Caco-2 (cell line): ENCODE measurements around the gene IPO9. TPM values are rescaled to one million over a fixed set of nuclear protein-coding genes. Genes with fewer than 3 reads are reported as not detected.

Source experiments
- BruUV-seq: library from RNA; stranded (reverse); fragments of 400-500 nt; replicated peaks from 2 replicates; lab custom pipeline; 2021; lab: Mats Ljungman, UMichigan
- CTCF ChIA-PET: fragments of 300-600 bp; sonication (Branson Sonifier 250); formaldehyde crosslinking; loops from one replicate; lab custom pipeline; 2022; ENCODE audit warnings: antibody characterized with exemption; lab: Charles Lee
- POLR2A ChIA-PET: fragments of 300-600 bp; sonication (Branson Sonifier 250); formaldehyde crosslinking; loops from one replicate; lab custom pipeline; 2022; ENCODE audit warnings: antibody characterized with exemption; lab: Charles Lee
- DNase-seq, 2 experiments: peaks; one replicate each; pipeline versions ENCODE4 v3.0.0 to v3.0.0-alpha.2; 2020 to 2022
- H3K27me3 ChIP-seq: replicated peaks from 2 replicates; pipeline ENCODE4 v1.6.0; 2011; ENCODE audit warnings: low read length; ENCODE audit not compliant: control insufficient read depth, insufficient read depth
- H3K36me3 ChIP-seq: 2 replicates; pipeline ENCODE4 v1.5.1; 2011; ENCODE audit warnings: low read length; ENCODE audit not compliant: control insufficient read depth, insufficient read depth
- H3K4me1 ChIP-seq: fragments of 250-450 bp; sonication (Bioruptor Pico); 2 replicates; pipeline ENCODE4 v1.5.1; 2020; ENCODE audit warnings: mild to moderate bottlenecking
- H3K4me3 ChIP-seq: 2 replicates; pipeline ENCODE4 v1.5.1; 2011; ENCODE audit warnings: low read depth, mild to moderate bottlenecking, control low read depth, low read length
- H3K9me3 ChIP-seq: fragments of 250-450 bp; sonication (Bioruptor Pico); 2 replicates; pipeline ENCODE4 v1.5.1; 2020; ENCODE audit warnings: mild to moderate bottlenecking, moderate library complexity
- H3K27ac Mint-ChIP-seq: one replicate; pipeline ENCODE4 v1.8.0; 2022; ENCODE audit warnings: mixed read lengths; ENCODE audit not compliant: unreplicated experiment
- H3K27me3 Mint-ChIP-seq: one replicate; pipeline ENCODE4 v1.8.0; 2022; ENCODE audit warnings: mixed read lengths; ENCODE audit not compliant: insufficient read depth, unreplicated experiment
- H3K36me3 Mint-ChIP-seq: one replicate; pipeline ENCODE4 v1.8.0; 2022; ENCODE audit warnings: mild to moderate bottlenecking, mixed read lengths; ENCODE audit not compliant: insufficient read depth, unreplicated experiment
- H3K4me1 Mint-ChIP-seq: one replicate; pipeline ENCODE4 v1.8.0; 2022; ENCODE audit warnings: low read depth, mixed read lengths; ENCODE audit not compliant: unreplicated experiment
- H3K4me3 Mint-ChIP-seq: one replicate; pipeline ENCODE4 v1.8.0; 2022; ENCODE audit warnings: mild to moderate bottlenecking, moderate library complexity, mixed read lengths; ENCODE audit not compliant: unreplicated experiment
- H3K9me3 Mint-ChIP-seq: one replicate; pipeline ENCODE4 v1.8.0; 2022; ENCODE audit warnings: mixed read lengths; ENCODE audit not compliant: unreplicated experiment
- CTCF ChIP-seq, 2 experiments: fragments of 200-600 bp in 1 of 2; IDR thresholded peaks; 1 replicate in 1 of 2; 2 replicates in 1 of 2; pipeline versions ENCODE4 v1.5.1 to v1.8.0; 2011 to 2022; ENCODE audit warnings: antibody characterized with exemption in 1 of 2, control low read depth in 1 of 2, inconsistent platforms in 1 of 2, low read depth in 1 of 2, low read length in 1 of 2, mild to moderate bottlenecking in 1 of 2, moderate library complexity in 1 of 2; ENCODE audit not compliant: insufficient read depth in 1 of 2, severe bottlenecking in 1 of 2, unreplicated experiment in 1 of 2
- intact Hi-C: fragments of 100-400 bp; cut with micrococcal nuclease; formaldehyde crosslinking; loops from one replicate; pipeline ENCODE4 v1.10.0; 2022; ENCODE audit not compliant: unreplicated experiment
- total RNA-seq: library from RNA; stranded (reverse); gene quantifications from 2 replicates; pipeline ENCODE4 v1.2.3, GENCODE V29; 2022

Gene IPO9
- total RNA-seq, 1 experiment from 2014 or later = 107 TPM

- no peaks in the 10 kb centered on the region for H3K27me3 ChIP-seq
- ChIA-PET POLR2A (no interaction called here), CTCF (interaction anchor here (0.6 kb wide), 1 partner anchor 99 kb away, joined by 3 read pairs; no protein-coding TSS in a partner anchor)
- peaks cover 11% of the 10 kb centered on the region; the same call in 1 of the 2 replicates for H3K4me1 ChIP-seq
- no TSS peak for BruUV-seq
- no peaks in the 10 kb centered on the region for H3K27me3 Mint-ChIP-seq
- no peaks in the 10 kb centered on the region for H3K9me3 ChIP-seq
- no peaks in the 10 kb centered on the region for H3K36me3 ChIP-seq
- no peaks in the 10 kb centered on the region for H3K9me3 Mint-ChIP-seq
- H3K4me3 ChIP-seq = no peak overlapping the region
- intact Hi-C loops = no loop called here
- H3K4me1 Mint-ChIP-seq = peaks cover 12% of the 10 kb centered on the region
- H3K36me3 Mint-ChIP-seq = peaks cover 13% of the 10 kb centered on the region
- no peak overlapping the region for H3K4me3 Mint-ChIP-seq
- DNase-seq = no peak
- TF ChIP-seq CTCF (IDR thresholded peaks at IDR 0.05; ENCODE audit: insufficient read depth in 1 of 2, low read depth in 1 of 2, low read length in 1 of 2, severe bottlenecking in 1 of 2, unreplicated experiment in 1 of 2) = no peak
- H3K27ac Mint-ChIP-seq = no peak overlapping the region
Observed at GRCh38 chr1:201825245-201825644, 3.7 kb upstream of the IPO9 start.

GRCh38 chr1:201826830-201827229 lies 2.1 kb upstream of the IPO9 start:
- intact Hi-C loops = no loop called here
- no peak overlapping the region for H3K27ac Mint-ChIP-seq
- H3K27me3 Mint-ChIP-seq = no peaks in the 10 kb centered on the region
- Histone ChIP-seq H3K27me3 (no peaks in the 10 kb centered on the region), H3K4me3 (no peak overlapping the region), H3K9me3 (no peaks in the 10 kb centered on the region), H3K36me3 (no peaks in the 10 kb centered on the region), H3K4me1 (peaks cover 11% of the 10 kb centered on the region; the same call in 1 of the 2 replicates)
- ChIA-PET POLR2A (no interaction called here), CTCF (no interaction called here)
- TF ChIP-seq CTCF (IDR thresholded peaks at IDR 0.05; ENCODE audit: insufficient read depth in 1 of 2, low read depth in 1 of 2, low read length in 1 of 2, severe bottlenecking in 1 of 2, unreplicated experiment in 1 of 2) = no peak
- H3K4me1 Mint-ChIP-seq = peaks cover 21% of the 10 kb centered on the region
- H3K36me3 Mint-ChIP-seq = peaks cover 26% of the 10 kb centered on the region
- no peaks in the 10 kb centered on the region for H3K9me3 Mint-ChIP-seq
- no peak for DNase-seq
- H3K4me3 Mint-ChIP-seq = no peak overlapping the region
- BruUV-seq = no TSS peak

GRCh38 chr1:201827321-201828216 lies 1.4 kb upstream of the IPO9 start:
- POLR2A ChIA-PET = no interaction called here
- no peak overlapping the region for H3K27ac Mint-ChIP-seq

More at GRCh38 chr1:201827321-201828216, 1.4 kb upstream of the IPO9 start:
- Histone ChIP-seq H3K4me1 (peaks cover 11% of the 10 kb centered on the region; the same call in 1 of the 2 replicates), H3K9me3 (no peaks in the 10 kb centered on the region), H3K27me3 (no peaks in the 10 kb centered on the region), H3K4me3 (no peak overlapping the region), H3K36me3 (no peaks in the 10 kb centered on the region)
- no peak for TF ChIP-seq CTCF (IDR thresholded peaks at IDR 0.05; ENCODE audit: insufficient read depth in 1 of 2, low read depth in 1 of 2, low read length in 1 of 2, severe bottlenecking in 1 of 2, unreplicated experiment in 1 of 2)
- CTCF ChIA-PET = no interaction called here
- peaks cover 21% of the 10 kb centered on the region for H3K4me1 Mint-ChIP-seq
- H3K36me3 Mint-ChIP-seq = peaks cover 26% of the 10 kb centered on the region
- H3K9me3 Mint-ChIP-seq = no peaks in the 10 kb centered on the region
- intact Hi-C loops = no loop called here
- H3K4me3 Mint-ChIP-seq = no peak overlapping the region
- no peak for DNase-seq
- no TSS peak for BruUV-seq
- no peaks in the 10 kb centered on the region for H3K27me3 Mint-ChIP-seq
